RWPE2 (cell line): ENCODE data around the gene ISYNA1.

Experiments
- ATAC-seq: fragments of 200-7000 bp; cut with Tn5 transposase; 3 replicates; pipeline ENCODE4 v1.9.1; 2021; ENCODE audit warnings: low read depth
- DNase-seq: peaks from one replicate; pipeline ENCODE4 v3.0.0-alpha.2; 2020; ENCODE audit warnings: low spot score
- H3K27ac ChIP-seq: fragments of 450-650 bp; 2 replicates; pipeline ENCODE4 v1.5.1; 2017; ENCODE audit warnings: mild to moderate bottlenecking; ENCODE audit not compliant: poor library complexity, severe bottlenecking
- H3K27me3 ChIP-seq: fragments of 250-450 bp; sonication (Bioruptor Pico); 2 replicates; pipeline ENCODE4 v1.5.1; 2021; ENCODE audit warnings: mild to moderate bottlenecking, moderate library complexity; ENCODE audit not compliant: insufficient read depth, poor library complexity, severe bottlenecking
- H3K36me3 ChIP-seq: fragments of 250-450 bp; sonication (Bioruptor Pico); 2 replicates; pipeline ENCODE4 v1.5.1; 2020; ENCODE audit warnings: low read depth, mild to moderate bottlenecking, moderate library complexity
- H3K4me1 ChIP-seq: fragments of 250-450 bp; sonication (Bioruptor Pico); 2 replicates; pipeline ENCODE4 v1.5.1; 2021; ENCODE audit warnings: mild to moderate bottlenecking, moderate library complexity; ENCODE audit not compliant: insufficient read depth, poor library complexity, severe bottlenecking
- H3K4me3 ChIP-seq: fragments of 250-450 bp; sonication (Bioruptor Pico); 2 replicates; pipeline ENCODE4 v1.5.1; 2021; ENCODE audit warnings: mild to moderate bottlenecking, moderate library complexity; ENCODE audit not compliant: severe bottlenecking
- H3K9me3 ChIP-seq: fragments of 250-450 bp; sonication (Bioruptor Pico); 2 replicates; pipeline ENCODE4 v1.5.1; 2021; ENCODE audit warnings: mild to moderate bottlenecking, moderate library complexity; ENCODE audit not compliant: severe bottlenecking
- CTCF ChIP-seq: fragments of 450-650 bp; IDR thresholded peaks from one replicate; pipeline ENCODE4 v1.5.1; 2017; ENCODE audit warnings: mild to moderate bottlenecking, moderate library complexity; ENCODE audit not compliant: poor library complexity, severe bottlenecking

Gene ISYNA1

GRCh38 chr19:18389726-18390064 is 48.2 kb downstream of the ISYNA1 start:
- no peak for TF ChIP-seq CTCF
- no peaks in the 10 kb centered on the region for H3K27me3 ChIP-seq
- H3K27ac ChIP-seq: no peak overlapping the region
- H3K4me1 ChIP-seq: peaks cover 14% of the 10 kb centered on the region
- H3K36me3 ChIP-seq: peaks cover 19% of the 10 kb centered on the region
- no peak overlapping the region for H3K4me3 ChIP-seq
- DNase-seq: no peak
- ATAC-seq: no peak
- H3K9me3 ChIP-seq: no peaks in the 10 kb centered on the region

GRCh38 chr19:18388960-18389725 is 48.8 kb downstream of the ISYNA1 start:
- Histone ChIP-seq H3K27ac (no peak overlapping the region), H3K4me1 (peaks cover 14% of the 10 kb centered on the region), H3K4me3 (no peak overlapping the region), H3K9me3 (no peaks in the 10 kb centered on the region), H3K27me3 (no peaks in the 10 kb centered on the region), H3K36me3 (peaks cover 19% of the 10 kb centered on the region)
- ATAC-seq: no peak
- TF ChIP-seq CTCF: no peak
- DNase-seq: no peak

- ATAC-seq (peak; percentile 32; the same call in 1 of the 3 replicates), DNase-seq (no peak)
- Histone ChIP-seq H3K27me3 (no peaks in the 10 kb centered on the region), H3K4me1 (peaks cover 14% of the 10 kb centered on the region), H3K9me3 (no peaks in the 10 kb centered on the region), H3K4me3 (peak overlapping the region; percentile 10), H3K27ac (no peak overlapping the region), H3K36me3 (peaks cover 19% of the 10 kb centered on the region)
- peak; percentile 94 for TF ChIP-seq CTCF
Observed at GRCh38 chr19:18388100-18388959, 49.6 kb downstream of the ISYNA1 start.

- H3K4me3 ChIP-seq: peak overlapping the region; percentile 49
- H3K27me3 ChIP-seq: no peaks in the 10 kb centered on the region
- H3K36me3 ChIP-seq: peaks cover 19% of the 10 kb centered on the region
- DNase-seq: no peak
- TF ChIP-seq CTCF: no peak
- peak; percentile 19; the same call in 1 of the 3 replicates for ATAC-seq
- no peak overlapping the region for H3K27ac ChIP-seq
- H3K9me3 ChIP-seq: no peaks in the 10 kb centered on the region
- H3K4me1 ChIP-seq: peaks cover 14% of the 10 kb centered on the region
Observed at GRCh38 chr19:18386543-18387271, 51.2 kb downstream of the ISYNA1 start.
